Measurements from ENCODE around the gene PRX.
"Not testable (repeated sequence)": the region's sequence is repeated elsewhere in the genome, so short reads cannot be mapped to it uniquely, and the experiment has no call there.

The PRX gene

GRCh38 chr19:40414542-40415535 lies 1.7 kb upstream of the PRX start:
- no peak for ATAC-seq

- no peak for ATAC-seq
Measured at GRCh38 chr19:40412866-40413265, 312 bp downstream of the PRX start.

DNA sequence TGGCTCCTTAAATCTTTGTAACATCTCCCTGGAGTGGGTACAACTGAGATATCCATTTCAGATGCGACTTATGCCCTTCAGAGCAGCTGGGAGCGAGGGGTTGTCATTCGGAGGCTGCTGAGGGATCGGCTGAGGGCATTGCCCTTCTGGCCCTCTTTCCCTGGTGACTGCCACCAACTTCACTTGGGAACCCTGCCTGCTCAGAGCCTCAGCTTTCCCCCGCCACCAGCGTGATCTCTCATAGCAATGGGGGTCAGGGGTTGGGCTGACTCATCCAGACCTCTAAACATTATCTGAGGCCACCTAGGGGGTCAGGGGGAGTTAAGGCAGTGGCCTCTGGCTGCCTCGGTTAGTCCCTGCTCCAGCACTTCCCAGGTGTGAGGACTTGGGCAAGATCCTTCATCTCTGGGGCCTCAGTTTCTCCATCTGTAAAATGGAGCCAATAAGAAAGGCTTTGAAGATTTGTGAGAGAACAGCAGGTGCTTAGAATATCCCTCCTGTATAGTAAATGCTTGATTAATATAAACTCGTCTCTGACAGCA lies 1.1 kb downstream of the PRX start:
- no peak for ATAC-seq

- no peak for ATAC-seq
Measured at GRCh38 chr19:40411125-40411842, 1.9 kb downstream of the PRX start.

DNA sequence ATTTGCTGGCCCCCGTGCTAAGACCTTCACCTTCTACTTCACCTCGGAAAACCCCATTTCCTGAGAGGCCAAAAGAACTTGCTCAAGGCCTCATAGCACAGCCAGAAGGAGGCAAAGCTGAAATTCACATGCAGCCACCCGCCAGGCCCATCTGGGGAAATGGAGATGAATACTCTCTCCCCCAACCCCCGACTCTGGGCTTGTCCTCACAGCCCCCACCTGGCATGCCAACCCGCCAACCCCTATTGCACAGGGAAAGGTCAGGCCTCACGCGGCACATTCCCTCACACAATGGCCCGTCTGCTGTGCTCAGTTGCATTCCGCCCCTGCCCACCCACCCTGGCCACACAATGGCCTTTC lies 3.2 kb downstream of the PRX start:
- ATAC-seq, result no peak

DNA sequence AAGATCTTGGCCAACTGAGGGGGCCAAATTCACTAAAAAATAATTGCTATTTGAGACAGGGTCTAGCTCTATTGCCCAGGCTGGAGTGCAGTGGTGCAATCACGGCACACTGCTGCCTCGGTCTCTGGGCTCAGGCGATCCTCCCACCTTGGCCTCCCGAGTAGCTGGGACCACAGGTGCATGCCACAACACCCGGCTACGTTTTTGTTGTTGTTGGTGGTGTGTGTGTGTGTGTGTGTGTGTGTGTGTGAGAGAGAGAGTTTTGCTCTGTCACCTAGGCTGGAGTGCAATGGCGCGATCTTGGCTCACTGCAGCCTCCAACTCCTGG lies 4.6 kb downstream of the PRX start:
- ATAC-seq, result not testable (repeated sequence)

DNA sequence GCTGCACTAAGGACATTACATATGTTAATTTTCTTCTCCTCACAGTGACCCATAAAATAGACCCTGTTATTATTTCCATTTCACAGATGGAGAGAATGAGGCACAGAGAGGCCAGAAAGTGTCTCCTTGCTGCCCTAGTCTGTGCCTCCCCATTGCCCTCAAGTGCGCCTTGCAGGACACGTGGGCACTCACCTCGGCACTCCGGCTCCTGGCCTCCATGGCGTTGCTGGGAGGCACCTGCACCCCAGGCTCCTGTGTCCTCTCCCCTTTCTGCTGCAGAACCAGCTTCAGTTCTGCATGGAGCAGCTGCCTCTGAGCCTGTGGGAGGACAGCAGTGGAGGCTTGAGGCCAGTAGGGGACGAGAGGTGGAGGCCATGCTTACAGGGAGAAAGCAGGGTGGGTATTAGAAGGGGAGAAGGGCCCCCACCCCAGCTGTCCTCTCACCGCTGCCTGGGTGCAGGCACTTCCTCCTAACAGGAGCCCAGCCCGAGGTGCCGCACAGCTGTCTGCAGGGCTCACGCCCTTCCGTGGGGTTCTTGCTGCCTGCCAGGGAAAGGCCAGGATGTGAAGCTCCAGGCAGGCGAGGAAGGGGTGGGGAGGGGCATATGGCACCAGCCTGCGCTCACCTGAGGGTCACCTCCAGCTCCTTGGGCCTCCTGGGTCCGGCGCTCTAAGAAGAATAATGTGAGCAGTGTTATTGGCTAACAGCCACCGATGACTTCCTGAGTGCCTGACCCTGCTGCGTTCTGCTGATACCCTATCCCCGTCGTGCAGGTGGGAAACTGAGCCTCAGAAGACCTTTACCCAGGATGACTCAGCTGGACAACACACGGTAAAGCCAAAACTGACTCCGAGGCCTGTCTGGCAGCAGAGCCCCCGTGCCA lies 5.2 kb downstream of the PRX start:
- no peak for ATAC-seq

GRCh38 chr19:40403262-40403984 lies 9.8 kb downstream of the PRX start:
- ATAC-seq, result peak; percentile 58 to 64

DNA sequence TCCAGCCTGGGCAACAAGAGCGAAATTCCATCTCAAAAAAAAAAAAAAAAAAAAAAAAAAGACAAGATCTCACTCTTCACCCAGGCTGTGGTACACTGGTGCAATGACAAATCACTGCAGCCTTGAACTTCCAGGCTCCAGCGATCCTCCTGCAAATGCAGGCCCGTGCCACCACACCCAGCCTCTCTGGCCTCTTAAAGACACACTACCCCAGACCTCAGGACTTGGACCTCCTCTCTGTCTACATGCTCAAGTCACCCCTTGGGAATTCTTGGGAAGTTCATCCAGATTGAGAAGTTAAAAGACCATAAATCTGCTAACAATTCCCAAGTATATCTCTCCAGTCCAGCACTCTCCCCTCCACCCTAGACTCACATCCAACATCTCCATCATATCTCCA lies 12.6 kb downstream of the PRX start:
- no peak for ATAC-seq

DNA sequence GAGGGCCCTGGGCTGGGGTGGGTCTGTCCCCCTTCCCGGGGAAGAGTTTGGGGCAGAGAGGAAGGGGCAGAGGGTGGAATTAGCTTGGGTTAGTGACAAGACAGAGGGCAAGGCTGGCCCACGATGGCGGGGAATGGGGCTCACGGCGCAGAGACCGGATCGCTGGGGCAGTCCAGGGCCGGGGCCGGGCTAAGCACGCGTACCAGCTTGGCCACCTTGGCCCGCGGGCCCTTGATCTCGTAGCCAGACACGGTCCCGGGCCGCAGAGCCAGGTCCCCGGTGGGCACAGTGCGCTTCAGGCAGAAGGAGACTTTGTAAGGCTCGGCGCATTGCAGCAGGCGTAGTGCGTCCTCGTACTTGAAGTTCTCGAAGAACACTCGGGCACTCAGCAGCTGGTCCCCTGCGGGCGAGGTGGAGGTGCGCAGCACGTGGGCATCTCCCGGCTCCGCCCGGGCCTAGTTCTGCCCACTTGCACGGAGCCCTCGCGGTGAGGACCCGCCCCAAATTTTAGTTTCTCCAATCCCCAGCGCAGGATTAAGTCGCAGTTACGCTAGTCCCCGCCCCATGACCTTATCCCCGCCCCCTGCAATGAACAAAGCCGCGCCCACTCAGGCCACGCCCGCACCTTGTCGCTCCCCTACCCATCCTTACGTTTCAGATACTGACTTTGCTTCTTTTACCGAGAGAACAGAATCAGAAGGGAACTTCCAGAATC lies 14.6 kb downstream of the PRX start:
- peak; percentile 64 to 82 for ATAC-seq

GRCh38 chr19:40397568-40397906 lies 15.6 kb downstream of the PRX start:
- no peak for ATAC-seq

DNA sequence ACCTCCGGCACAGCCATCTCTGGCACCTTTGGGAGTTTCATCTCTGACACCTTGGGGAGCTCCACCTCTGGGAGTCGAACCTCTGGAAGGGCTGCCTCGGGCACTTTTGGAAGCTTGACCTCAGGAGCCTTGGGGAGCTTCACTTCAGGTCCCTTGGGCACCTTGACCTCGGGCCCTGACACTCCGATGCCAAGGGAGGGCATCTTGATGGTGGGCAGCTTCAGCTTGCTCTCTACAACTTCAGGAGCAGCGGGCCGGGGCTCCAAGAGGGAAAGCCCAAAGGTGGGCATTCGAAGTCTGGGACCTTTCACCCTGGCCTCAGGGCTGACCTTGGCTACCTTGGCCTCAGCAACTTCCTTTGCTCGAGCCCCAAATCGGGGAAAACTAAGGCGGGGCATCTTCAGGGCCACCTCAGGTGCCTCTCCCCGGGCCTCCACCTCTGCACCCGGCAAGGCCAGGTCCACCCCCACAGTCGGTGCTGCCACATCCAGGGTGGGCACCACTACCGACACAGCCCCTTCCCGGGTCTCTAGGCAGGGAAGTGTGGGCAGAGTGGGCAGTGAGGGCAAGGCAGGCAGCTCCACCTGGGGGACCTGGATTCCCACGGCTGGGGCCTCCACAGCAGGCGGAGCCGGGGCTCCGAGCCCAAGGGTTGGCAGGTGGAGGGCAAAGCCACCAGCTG lies 16.2 kb downstream of the PRX start:
- ATAC-seq, result no peak

- ATAC-seq, result no peak
Measured at GRCh38 chr19:40395956-40396355, 17.2 kb downstream of the PRX start.

- no peak for ATAC-seq
Measured at GRCh38 chr19:40394816-40395210, 18.4 kb downstream of the PRX start.

DNA sequence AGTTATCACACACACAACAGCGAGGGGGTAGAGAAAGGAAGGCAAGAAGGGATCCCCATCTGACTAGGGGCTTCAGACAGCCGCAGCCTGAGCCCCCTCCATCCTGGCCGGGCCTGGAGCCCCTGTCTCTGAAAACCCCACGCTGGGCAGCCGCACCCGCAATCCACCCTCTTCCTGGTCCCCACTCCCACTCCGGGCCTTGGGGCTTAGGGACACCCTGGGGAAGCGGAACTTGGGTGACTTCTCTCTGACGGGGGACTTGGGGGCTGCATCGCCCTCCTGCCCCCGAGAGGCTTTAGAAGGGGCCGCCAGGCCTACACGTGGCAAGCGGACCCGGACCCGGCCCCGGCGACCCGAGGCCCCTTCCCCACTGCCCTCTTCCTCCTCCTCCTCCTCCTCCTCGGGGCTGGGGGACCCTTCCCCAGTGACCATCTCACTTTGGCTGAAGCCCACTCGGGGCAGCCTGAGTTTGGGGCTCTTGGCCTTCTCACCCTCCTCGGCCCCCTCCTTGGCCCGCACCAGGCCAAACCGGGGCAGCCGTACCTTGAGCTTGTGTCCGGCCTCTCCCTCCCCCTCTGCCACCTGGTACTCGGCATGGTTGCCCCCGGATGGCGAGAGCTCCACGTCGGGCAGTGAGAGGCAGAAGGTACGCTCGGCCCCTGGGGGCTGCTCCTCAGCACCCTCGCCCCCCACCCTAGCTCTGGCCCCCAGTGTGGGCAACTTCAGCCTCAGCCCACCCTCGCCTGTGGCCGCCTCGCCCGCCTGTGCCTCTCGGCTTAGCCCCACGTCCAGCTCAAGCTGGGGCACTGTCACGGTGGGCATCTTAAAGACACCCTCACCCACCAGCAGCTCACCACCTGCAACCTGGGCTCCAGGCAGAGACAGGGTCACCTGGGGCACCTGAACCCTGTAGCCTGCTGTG lies 19.0 kb downstream of the PRX start:
- no peak for ATAC-seq

DNA sequence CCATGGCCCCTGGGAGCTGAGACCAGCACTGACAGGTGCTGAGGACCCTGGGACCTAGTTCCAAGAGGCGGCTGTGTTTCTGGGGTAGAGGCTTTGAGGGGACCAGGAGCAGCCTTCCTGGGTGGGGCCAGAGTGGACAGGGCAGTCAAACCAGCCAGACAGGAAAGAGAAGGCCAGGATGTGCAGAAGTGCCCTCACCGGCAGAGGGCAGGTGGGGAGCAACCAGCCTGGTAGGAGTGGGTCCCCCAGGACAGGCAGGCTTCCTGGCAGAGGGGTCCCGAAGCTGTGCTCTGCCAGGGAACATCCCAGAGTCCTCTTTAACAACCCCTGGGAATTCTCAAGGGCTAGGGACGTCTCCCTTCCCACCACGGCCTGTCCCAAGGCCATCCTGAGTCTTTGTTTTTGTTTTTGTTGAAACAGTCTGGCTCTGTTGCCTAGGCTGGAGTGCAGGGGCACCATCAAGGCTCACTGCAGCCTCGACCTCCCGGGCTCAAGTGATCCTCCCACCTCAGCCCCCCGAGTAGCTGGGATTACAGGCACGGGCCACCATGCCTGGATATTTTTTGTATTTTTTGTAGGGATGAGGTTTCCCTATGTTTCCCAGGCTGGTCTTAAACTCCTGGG lies 20.2 kb downstream of the PRX start:
- ATAC-seq, result no peak

GRCh38 chr19:40392123-40392522 lies 21.1 kb downstream of the PRX start:
- ATAC-seq, result no peak

DNA sequence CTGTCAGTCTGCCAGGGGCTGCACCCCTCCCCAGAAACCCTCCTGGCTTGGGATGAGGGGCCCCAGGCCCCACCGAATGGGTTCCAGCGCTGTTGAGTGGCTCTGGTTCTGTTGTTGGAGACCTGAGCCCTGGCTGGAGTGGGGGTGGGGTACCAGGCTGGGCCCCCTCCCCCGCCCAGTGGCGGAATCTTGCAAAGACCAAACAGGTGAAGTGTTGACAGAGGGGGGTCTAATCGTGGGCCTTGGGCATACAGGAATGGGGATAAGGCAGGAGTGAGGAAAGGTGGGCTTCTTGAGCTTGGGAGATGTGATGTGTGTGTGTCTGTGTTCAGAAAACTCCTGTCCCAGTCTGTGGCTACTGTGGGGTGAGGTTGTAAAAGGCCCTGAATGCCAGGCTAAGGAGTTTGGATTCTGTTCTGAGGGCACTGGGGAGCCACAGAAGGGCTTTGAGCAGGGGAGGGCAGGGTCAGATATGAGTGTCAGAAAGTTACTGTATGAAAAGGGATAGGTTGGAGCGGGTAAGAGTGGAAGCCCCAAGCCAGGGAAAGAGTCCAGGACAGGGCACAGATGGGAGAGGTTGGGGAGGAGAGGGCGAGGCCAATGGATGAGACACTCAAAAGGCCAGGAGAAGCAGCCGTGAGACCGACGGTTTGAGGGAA lies 23.0 kb downstream of the PRX start, which contains the start of gene HIPK4:
Gene HIPK4, minus strand, starts transcription at position 98 of the 659 bp plus-strand sequence. CDS start 279 bp downstream, outside the sequence.
- no peak for ATAC-seq

Measured in activated CD4-positive, CD25-positive, alpha-beta regulatory T cell treated with anti-CD3 and anti-CD28 coated beads, Interleukin-2, amount 50 U/mL, for 24 hours (primary cell).